OCI-LY3 (cell line): Measurements from ENCODE around the gene FILIP1L.
"Not testable (repeated sequence)": the region's sequence is repeated elsewhere in the genome, so short reads cannot be mapped to it uniquely, and the experiment has no call there.

Experiments
- H2AFZ ChIP-seq: fragments of 200-600, 300-600 bp; shearing (Covaris generic); 2 replicates; pipeline ENCODE4 v1.6.0; 2014; ENCODE audit warnings: antibody characterized with exemption, low read depth, low read length
- H3K27ac ChIP-seq: fragments of 200-600, 300-600 bp; sonication (generic); 2 replicates; pipeline ENCODE4 v1.5.1; 2014; ENCODE audit warnings: mild to moderate bottlenecking, low read length, moderate library complexity, mixed read lengths
- H3K27me3 ChIP-seq: fragments of 200-600, 300-600 bp; sonication (generic); 2 replicates; pipeline ENCODE4 v1.6.1; 2014; ENCODE audit warnings: low read depth, low read length, mixed read lengths
- H3K36me3 ChIP-seq: fragments of 200-600, 300-600 bp; sonication (generic); replicated peaks from 2 replicates; pipeline ENCODE3; 2014; ENCODE audit warnings: low read depth, low read length, mixed read lengths
- H3K4me1 ChIP-seq: fragments of 300-600, 200-600 bp; sonication (generic); 2 replicates; pipeline ENCODE4 v1.6.1; 2014; ENCODE audit warnings: low read length, mixed read lengths
- H3K4me2 ChIP-seq: fragments of 200-600, 300-600 bp; sonication (generic); 2 replicates; pipeline ENCODE4 v1.6.1; 2014; ENCODE audit warnings: low read length, mixed read lengths
- H3K4me3 ChIP-seq: fragments of 300-600, 200-600 bp; sonication (generic); 2 replicates; pipeline ENCODE4 v1.5.1; 2014; ENCODE audit warnings: antibody characterized with exemption, mild to moderate bottlenecking, low read length, moderate library complexity
- H3K79me2 ChIP-seq: fragments of 300-600, 200-600 bp; shearing (Covaris generic); 2 replicates; pipeline ENCODE4 v1.6.1; 2014; ENCODE audit warnings: mild to moderate bottlenecking, low read length, mixed read lengths
- H3K9ac ChIP-seq: fragments of 300-600, 200-600 bp; shearing (Covaris generic); 2 replicates; pipeline ENCODE4 v1.6.0; 2014; ENCODE audit warnings: mild to moderate bottlenecking, low read length, moderate library complexity
- H3K9me3 ChIP-seq: fragments of 200-600, 300-600 bp; shearing (Covaris generic); 2 replicates; pipeline ENCODE4 v1.6.1; 2014; ENCODE audit warnings: low read length, mixed read lengths; ENCODE audit not compliant: insufficient read depth
- H4K20me1 ChIP-seq: fragments of 200-600, 300-600 bp; sonication (generic); 2 replicates; pipeline ENCODE4 v1.6.1; 2016; ENCODE audit warnings: low read length, mixed read lengths; ENCODE audit not compliant: insufficient read depth
- CTCF ChIP-seq: fragments of 200-600, 300-600 bp; sonication (generic); IDR thresholded peaks from 2 replicates; pipeline ENCODE4 v1.5.1; 2014; ENCODE audit warnings: antibody characterized with exemption, low read length, low read depth
- EZH2phosphoT487 ChIP-seq: fragments of 200-600 bp; shearing (Covaris generic); IDR thresholded peaks from 2 replicates; pipeline ENCODE4 v1.6.1; 2018; ENCODE audit warnings: antibody characterized with exemption, mixed run types, low read depth

Gene FILIP1L

GRCh38 chr3:99845331-99845730, 269.0 kb downstream of the FILIP1L start:
- Histone ChIP-seq H3K79me2 (peaks cover 70% of the 10 kb centered on the region), H3K4me1 (peaks cover 43% of the 10 kb centered on the region), H2AFZ (no peak overlapping the region), H3K9me3 (no peaks in the 10 kb centered on the region), H3K4me3 (no peak overlapping the region), H3K9ac (no peak overlapping the region), H3K27ac (no peak overlapping the region), H3K36me3 (no peaks in the 10 kb centered on the region), H3K4me2 (peak overlapping the region; percentile 44), H4K20me1 (peaks cover 29% of the 10 kb centered on the region), H3K27me3 (no peaks in the 10 kb centered on the region)
- TF ChIP-seq CTCF, result no peak
- TF ChIP-seq EZH2phosphoT487, result no peak

GRCh38 chr3:99843590-99844258, 270.6 kb downstream of the FILIP1L start:
- Histone ChIP-seq H3K4me1 (peaks cover 27% of the 10 kb centered on the region), H3K36me3 (no peaks in the 10 kb centered on the region), H3K79me2 (peaks cover 68% of the 10 kb centered on the region), H3K9me3 (no peaks in the 10 kb centered on the region), H3K4me2 (no peak overlapping the region), H4K20me1 (peaks cover 20% of the 10 kb centered on the region), H3K4me3 (no peak overlapping the region), H3K27me3 (no peaks in the 10 kb centered on the region), H3K9ac (no peak overlapping the region), H3K27ac (no peak overlapping the region), H2AFZ (no peak overlapping the region)
- TF ChIP-seq EZH2phosphoT487 (no peak), CTCF (no peak)

- Histone ChIP-seq H3K4me3 (no peak overlapping the region), H2AFZ (no peak overlapping the region), H3K27ac (no peak overlapping the region), H3K36me3 (no peaks in the 10 kb centered on the region), H3K79me2 (peaks cover 67% of the 10 kb centered on the region), H3K27me3 (no peaks in the 10 kb centered on the region), H3K9me3 (no peaks in the 10 kb centered on the region), H3K4me1 (peaks cover 23% of the 10 kb centered on the region), H4K20me1 (peaks cover 18% of the 10 kb centered on the region; the same call in 1 of the 2 replicates), H3K9ac (no peak overlapping the region), H3K4me2 (no peak overlapping the region)
- TF ChIP-seq CTCF, result peak; percentile 71
- no peak for TF ChIP-seq EZH2phosphoT487
Observed at GRCh38 chr3:99842826-99843589, 271.3 kb downstream of the FILIP1L start.

- not testable (repeated sequence) for H3K9ac ChIP-seq, H3K36me3 ChIP-seq, H3K4me2 ChIP-seq, H3K27ac ChIP-seq, H3K9me3 ChIP-seq, H3K4me3 ChIP-seq, H3K27me3 ChIP-seq, H2AFZ ChIP-seq
- Histone ChIP-seq H3K79me2 (peaks cover 68% of the 10 kb centered on the region), H3K4me1 (peaks cover 18% of the 10 kb centered on the region), H4K20me1 (peaks cover 18% of the 10 kb centered on the region; the same call in 1 of the 2 replicates)
Observed at GRCh38 chr3:99841949-99842348, 272.4 kb downstream of the FILIP1L start.
